DND-41 (cell line): ENCODE results near the gene ABCA12.

ENCODE experiments used
- EZH2 ChIP-seq: IDR thresholded peaks from 3 replicates; pipeline ENCODE4 v1.6.1; 2012; ENCODE audit warnings: borderline replicate concordance, low read depth, mild to moderate bottlenecking, moderate library complexity, low read length, inconsistent platforms; ENCODE audit not compliant: severe bottlenecking
- TF ChIP-seq, protein P1 (sequence below): IDR thresholded peaks from 2 replicates; pipeline ENCODE4 v1.5.1; 2012; ENCODE audit warnings: borderline replicate concordance, low read length, moderate library complexity, mild to moderate bottlenecking; ENCODE audit not compliant: poor library complexity, severe bottlenecking; ENCODE audit errors: extremely low read depth

- TF ChIP-seq, protein P1, sequence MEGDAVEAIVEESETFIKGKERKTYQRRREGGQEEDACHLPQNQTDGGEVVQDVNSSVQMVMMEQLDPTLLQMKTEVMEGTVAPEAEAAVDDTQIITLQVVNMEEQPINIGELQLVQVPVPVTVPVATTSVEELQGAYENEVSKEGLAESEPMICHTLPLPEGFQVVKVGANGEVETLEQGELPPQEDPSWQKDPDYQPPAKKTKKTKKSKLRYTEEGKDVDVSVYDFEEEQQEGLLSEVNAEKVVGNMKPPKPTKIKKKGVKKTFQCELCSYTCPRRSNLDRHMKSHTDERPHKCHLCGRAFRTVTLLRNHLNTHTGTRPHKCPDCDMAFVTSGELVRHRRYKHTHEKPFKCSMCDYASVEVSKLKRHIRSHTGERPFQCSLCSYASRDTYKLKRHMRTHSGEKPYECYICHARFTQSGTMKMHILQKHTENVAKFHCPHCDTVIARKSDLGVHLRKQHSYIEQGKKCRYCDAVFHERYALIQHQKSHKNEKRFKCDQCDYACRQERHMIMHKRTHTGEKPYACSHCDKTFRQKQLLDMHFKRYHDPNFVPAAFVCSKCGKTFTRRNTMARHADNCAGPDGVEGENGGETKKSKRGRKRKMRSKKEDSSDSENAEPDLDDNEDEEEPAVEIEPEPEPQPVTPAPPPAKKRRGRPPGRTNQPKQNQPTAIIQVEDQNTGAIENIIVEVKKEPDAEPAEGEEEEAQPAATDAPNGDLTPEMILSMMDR = no peak
- TF ChIP-seq EZH2 = no peak
Observed at GRCh38 chr2:215138479-215138878, at the start of gene ABCA12.
